ENCODE measurements around the gene ASNSD1. TPM values are rescaled to one million over a fixed set of nuclear protein-coding genes. Genes with fewer than 3 reads are reported as not detected.

The ASNSD1 gene
- total and polyA plus RNA-seq, 2 donors from 2014 or later = 28.6 to 36.5 TPM

DNA sequence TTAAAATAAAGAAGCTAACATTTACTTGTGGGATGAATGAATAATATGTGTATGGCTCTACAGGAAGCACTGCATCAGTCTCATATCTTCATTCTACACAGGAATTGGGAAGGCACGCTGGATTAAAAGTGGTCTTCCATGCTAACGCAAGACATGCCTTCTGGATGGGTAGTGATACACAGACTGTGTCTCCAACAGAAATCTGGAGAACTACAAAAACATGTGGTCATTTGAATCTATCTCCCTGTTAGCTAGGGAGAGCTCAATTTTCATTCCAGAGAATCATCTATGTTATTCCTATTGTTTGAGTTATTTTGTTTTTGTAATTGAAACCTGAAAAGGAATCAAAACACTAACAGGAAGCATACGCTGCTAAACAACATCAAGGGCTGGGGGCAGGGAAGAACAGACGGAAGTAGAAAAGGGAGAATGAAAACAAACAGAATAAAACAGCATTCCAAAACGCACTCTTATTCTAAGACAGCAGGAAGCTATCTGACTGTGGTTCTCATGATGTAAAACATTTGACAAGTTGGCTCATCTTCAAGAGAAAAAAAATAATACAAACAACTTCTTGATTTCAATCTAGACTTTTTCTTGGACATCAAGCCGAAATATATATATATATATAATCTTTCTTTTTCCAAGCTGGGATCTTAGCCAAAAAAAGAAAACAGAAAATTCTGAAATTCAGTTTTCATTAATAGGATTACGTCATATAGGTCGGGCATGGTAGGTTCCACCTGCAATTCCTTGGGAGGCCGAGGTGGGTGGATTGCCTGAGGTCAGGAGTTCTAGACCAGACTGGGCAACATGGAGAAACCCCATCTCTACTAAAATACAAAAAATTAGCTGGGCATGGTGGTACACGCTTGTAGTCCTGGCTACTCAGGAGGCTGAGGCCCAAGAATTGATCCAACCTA lies 31.5 kb upstream of the ASNSD1 start:
- Histone ChIP-seq H3K27me3 (ENCODE audit: control insufficient read depth, insufficient read depth, low read length) (no peaks in the 10 kb centered on the region), H3K27ac (ENCODE audit: low read depth in 2 of 2, low read length in 2 of 2) (no peak overlapping the region), H3K9me3 (ENCODE audit: control insufficient read depth in 2 of 3, insufficient read depth in 1 of 3, low read length in 3 of 3) (no peaks in the 10 kb centered on the region), H3K9ac (ENCODE audit: low read length in 3 of 3) (no peak overlapping the region), H3K4me3 (ENCODE audit: low read length in 3 of 3) (no peak overlapping the region), H3K4me1 (ENCODE audit: control insufficient read depth in 2 of 3, insufficient read depth in 2 of 3, low read depth in 1 of 3, low read length in 3 of 3) (no peaks in the 10 kb centered on the region), H3K36me3 (ENCODE audit: control insufficient read depth in 2 of 3, insufficient read depth in 3 of 3, low read length in 3 of 3) (no peaks in the 10 kb centered on the region)
- intact Hi-C loops (cut with DNase I) = no loop called here
- DNase-seq (peak in 2 of 5 donors; percentile 58 to 85), FAIRE-seq (no peak)
- TF ChIP-seq, protein P1, sequence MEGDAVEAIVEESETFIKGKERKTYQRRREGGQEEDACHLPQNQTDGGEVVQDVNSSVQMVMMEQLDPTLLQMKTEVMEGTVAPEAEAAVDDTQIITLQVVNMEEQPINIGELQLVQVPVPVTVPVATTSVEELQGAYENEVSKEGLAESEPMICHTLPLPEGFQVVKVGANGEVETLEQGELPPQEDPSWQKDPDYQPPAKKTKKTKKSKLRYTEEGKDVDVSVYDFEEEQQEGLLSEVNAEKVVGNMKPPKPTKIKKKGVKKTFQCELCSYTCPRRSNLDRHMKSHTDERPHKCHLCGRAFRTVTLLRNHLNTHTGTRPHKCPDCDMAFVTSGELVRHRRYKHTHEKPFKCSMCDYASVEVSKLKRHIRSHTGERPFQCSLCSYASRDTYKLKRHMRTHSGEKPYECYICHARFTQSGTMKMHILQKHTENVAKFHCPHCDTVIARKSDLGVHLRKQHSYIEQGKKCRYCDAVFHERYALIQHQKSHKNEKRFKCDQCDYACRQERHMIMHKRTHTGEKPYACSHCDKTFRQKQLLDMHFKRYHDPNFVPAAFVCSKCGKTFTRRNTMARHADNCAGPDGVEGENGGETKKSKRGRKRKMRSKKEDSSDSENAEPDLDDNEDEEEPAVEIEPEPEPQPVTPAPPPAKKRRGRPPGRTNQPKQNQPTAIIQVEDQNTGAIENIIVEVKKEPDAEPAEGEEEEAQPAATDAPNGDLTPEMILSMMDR (IDR thresholded peaks at IDR 0.05; ENCODE audit: borderline replicate concordance, extremely low read depth, insufficient read depth) = no peak

DNA sequence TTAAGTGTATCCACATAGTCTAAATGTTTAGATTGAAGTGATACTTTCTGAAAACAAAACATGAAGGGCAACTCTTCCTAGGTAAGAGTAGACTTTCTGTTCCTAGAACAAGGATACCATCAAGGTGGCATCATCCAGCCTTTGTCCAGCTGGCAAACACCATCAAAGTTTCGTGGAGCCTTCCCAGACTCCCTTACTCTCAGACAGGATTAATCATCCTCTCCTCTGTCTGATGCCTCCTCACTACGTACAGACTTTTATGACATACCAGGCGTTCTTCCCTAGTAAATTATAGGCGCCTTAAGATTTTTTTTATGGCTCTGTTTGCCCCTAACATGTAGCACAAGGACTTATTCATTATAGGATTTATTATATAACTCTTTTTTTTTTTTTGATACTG lies 29.4 kb upstream of the ASNSD1 start:
- H3K36me3 ChIP-seq (ENCODE audit: control insufficient read depth in 2 of 3, insufficient read depth in 3 of 3, low read length in 3 of 3) = no peaks in the 10 kb centered on the region
- H3K4me1 ChIP-seq (ENCODE audit: control insufficient read depth in 2 of 3, insufficient read depth in 2 of 3, low read depth in 1 of 3, low read length in 3 of 3) = no peaks in the 10 kb centered on the region
- DNase-seq (no peak), FAIRE-seq (no peak)
- no peak overlapping the region for H3K4me3 ChIP-seq (ENCODE audit: low read length in 3 of 3)
- no peak overlapping the region for H3K27ac ChIP-seq (ENCODE audit: low read depth in 2 of 2, low read length in 2 of 2)
- TF ChIP-seq, protein P1 (IDR thresholded peaks at IDR 0.05; ENCODE audit: borderline replicate concordance, extremely low read depth, insufficient read depth) = no peak
- no peaks in the 10 kb centered on the region for H3K9me3 ChIP-seq (ENCODE audit: control insufficient read depth in 2 of 3, insufficient read depth in 1 of 3, low read length in 3 of 3)
- no peak overlapping the region for H3K9ac ChIP-seq (ENCODE audit: low read length in 3 of 3)
- no peaks in the 10 kb centered on the region for H3K27me3 ChIP-seq (ENCODE audit: control insufficient read depth, insufficient read depth, low read length)
- intact Hi-C loops (cut with DNase I) = no loop called here

DNA sequence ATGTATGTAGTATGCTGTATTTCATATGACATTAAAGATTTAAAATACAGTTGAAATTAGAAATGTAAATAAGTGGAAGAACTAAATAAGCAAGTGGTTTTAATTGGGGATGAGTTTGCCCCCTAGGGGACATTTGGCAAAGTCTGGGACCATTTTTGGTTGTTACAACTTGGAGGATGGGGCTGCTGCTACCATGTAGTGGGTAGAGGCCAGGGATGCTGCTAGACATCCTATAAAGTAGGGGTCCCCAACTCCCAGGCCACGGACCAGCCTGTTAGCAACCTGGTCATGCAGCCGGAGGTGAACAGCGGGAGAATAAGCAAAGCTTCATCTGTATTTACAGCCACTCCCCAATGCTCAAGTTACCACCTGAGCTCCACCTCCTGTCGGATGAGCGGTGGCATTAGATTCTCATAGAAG lies 27.9 kb upstream of the ASNSD1 start:
- Histone ChIP-seq H3K9me3 (ENCODE audit: control insufficient read depth in 2 of 3, insufficient read depth in 1 of 3, low read length in 3 of 3) (no peaks in the 10 kb centered on the region), H3K9ac (ENCODE audit: low read length in 3 of 3) (no peak overlapping the region), H3K27ac (ENCODE audit: low read depth in 2 of 2, low read length in 2 of 2) (no peak overlapping the region), H3K4me3 (ENCODE audit: low read length in 3 of 3) (no peak overlapping the region), H3K4me1 (ENCODE audit: control insufficient read depth in 2 of 3, insufficient read depth in 2 of 3, low read depth in 1 of 3, low read length in 3 of 3) (no peaks in the 10 kb centered on the region), H3K27me3 (ENCODE audit: control insufficient read depth, insufficient read depth, low read length) (no peaks in the 10 kb centered on the region), H3K36me3 (ENCODE audit: control insufficient read depth in 2 of 3, insufficient read depth in 3 of 3, low read length in 3 of 3) (no peaks in the 10 kb centered on the region)
- TF ChIP-seq, protein P1 (IDR thresholded peaks at IDR 0.05; ENCODE audit: borderline replicate concordance, extremely low read depth, insufficient read depth) = peak; percentile 22
- intact Hi-C loops (cut with DNase I) = no loop called here
- no peak for FAIRE-seq
- peak in 2 of 5 donors; percentile 20 to 38 for DNase-seq
